Measurements from ENCODE around the gene ADORA2B.
"Not testable (repeated sequence)": the region's sequence is repeated elsewhere in the genome, so short reads cannot be mapped to it uniquely, and the experiment has no call there.

Gene ADORA2B

DNA sequence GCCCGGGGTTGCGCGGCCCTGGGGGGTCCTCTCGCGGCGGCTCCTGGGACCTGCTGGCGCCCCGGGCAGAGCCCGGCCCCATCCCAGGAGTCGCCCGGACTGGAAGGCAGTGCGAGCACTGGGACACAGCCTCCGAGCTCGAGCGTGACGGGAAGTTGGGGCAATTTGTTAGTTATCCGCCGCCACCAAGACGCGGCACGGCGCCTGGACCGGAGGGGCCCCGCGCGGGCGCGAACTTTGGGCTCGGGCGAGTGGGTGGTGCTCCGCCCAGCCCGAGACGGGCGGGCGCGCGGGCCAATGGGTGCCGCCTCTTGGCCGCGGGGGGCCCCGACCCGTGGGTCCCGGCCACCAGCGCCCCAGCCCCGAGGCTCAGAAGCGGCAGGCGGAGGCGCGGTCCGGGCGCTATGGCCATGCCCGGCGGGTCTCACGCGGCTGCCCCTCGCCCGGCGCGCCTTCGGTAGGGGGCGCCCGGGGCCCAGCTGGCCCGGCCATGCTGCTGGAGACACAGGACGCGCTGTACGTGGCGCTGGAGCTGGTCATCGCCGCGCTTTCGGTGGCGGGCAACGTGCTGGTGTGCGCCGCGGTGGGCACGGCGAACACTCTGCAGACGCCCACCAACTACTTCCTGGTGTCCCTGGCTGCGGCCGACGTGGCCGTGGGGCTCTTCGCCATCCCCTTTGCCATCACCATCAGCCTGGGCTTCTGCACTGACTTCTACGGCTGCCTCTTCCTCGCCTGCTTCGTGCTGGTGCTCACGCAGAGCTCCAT is at the start of gene ADORA2B:
TSS of gene ADORA2B (plus strand) at position 372 of the 768 bp plus-strand sequence. CDS start at position 491, 119 bp downstream.
- peak; percentile 68 to 70 for DNase-seq

DNA sequence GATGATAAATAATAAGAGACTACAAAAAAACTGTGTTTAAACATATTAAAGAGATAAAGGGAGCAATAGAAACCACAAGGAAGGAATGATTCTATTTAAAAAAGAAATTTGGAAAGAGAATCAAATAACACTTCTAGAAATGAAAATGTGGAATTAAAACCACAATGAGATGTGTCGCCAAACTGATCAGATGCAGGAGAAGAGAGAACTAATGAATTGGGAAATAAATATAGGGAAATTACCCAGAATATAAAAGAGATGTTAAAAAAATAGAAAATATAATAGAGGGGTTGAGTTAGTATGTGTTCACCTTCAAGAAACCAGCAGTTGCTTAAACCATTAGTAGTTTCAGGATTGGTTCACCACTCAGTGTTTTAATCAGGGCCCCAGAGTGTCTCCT is 48.7 kb upstream of the ADORA2B start:
- DNase-seq = no peak

DNA sequence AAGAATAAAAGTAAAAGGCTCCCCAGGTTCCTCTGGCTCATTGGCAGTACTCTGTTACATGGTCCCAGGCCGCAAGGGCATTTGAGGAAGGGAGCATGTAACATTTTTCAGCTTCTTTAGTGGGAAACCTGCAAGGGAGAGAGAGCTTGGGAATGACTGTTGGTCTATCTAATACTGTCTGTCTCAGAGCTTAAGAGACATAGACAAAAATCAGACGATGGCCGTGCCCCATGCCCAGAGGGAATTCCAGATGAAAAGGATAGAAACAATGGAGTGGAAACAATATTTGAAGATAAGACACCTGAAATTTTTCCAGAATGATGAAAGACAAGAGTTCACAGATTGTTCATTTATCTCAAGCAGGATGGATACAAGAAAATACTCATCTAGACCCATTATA is 48.1 kb upstream of the ADORA2B start:
- DNase-seq = no peak

DNA sequence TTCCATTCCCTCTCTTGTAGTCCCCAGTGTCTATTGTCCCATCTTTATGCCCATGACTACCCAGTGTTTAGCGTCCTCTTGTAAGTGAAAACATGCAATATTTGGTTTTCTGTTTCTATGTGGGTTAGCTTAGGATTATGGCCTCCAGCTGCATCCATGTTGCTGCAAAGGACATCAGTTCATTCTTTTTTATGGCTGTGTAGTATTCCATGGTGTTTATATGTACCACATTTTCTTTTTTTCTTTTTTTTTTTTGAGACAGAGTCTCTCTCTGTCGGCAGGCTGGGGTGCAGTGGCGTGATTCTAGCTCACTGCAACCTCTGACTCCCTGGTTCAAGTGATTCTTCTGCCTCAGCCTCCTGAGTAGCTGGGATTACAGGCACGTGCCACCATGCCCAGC is 45.3 kb upstream of the ADORA2B start:
- not testable (repeated sequence) for DNase-seq

DNA sequence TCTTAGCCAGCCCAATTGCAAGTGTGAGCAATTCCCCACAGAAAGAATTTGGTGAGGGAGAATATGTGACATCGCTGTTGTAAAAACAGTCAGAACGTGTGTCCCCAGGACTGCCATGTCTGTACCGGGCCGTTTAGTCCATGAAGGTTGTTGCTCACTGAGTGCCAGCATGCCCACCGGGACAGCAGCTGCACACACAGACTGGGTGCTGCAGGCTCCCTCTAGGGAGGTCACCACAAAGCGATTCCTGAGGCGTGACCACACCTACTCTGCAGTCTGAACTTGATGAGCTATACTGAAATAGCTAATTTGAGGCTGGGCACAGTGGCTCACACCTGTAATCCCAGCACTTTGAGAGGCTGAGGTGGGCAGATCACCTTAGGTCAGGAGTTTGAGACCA is 44.1 kb upstream of the ADORA2B start:
- DNase-seq = no peak

DNA sequence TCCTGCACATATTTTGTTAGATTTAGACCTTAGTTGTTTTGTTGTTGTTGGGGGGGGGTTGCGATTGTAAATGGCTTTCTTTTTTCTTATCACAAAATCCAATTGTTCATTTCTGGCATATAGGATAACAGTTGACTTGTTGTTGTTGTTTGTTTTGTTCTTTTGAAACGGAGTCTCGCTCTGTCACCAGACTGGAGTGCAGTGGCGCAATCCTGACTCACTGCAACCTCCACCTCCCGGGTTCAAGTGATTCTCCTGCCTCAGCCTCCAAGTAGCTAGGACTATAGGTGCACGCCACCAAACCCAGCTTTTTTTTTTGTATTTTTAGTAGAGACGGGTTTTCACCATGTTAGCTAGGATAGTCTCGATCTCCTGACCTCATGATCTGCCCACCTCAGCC is 39.7 kb upstream of the ADORA2B start:
- not testable (repeated sequence) for DNase-seq

DNA sequence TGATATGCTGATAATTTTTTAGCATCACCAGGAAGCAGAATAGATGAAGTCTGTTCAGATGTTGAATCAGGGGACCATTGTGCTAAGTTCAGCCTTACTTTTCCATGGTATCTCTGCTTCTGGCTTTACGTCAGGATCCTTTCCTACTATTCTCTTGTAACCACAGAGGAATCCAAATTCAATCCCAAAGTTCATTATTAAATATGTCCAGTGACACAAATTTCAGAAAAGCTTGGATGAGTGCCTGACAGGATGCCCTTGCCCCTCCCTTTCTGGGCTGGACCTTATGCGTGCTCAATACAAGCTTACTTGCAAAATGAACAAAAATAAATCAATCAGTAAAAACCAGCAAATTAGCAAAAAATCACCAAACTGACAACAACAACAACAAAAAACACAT is 37.6 kb upstream of the ADORA2B start:
- no peak for DNase-seq

DNA sequence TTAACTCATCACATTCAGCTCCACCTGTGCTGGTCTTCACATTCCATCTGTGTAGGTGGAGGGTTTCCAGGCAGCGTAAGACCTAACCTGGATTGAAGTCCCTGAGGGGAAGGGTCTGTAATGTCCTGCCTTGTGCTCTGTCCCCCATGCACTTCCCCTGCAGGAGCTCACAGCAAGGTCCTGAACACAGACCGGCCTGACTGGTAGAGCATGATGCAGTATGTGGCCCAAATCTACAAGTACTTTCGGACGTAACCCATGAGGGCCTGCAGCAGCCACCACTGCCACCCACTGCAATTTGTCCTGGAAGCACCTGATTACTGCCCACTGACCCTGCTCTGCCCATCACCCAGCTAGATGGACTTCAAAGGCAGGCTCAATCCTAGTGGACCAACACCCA is 36.6 kb upstream of the ADORA2B start:
- DNase-seq = no peak

DNA sequence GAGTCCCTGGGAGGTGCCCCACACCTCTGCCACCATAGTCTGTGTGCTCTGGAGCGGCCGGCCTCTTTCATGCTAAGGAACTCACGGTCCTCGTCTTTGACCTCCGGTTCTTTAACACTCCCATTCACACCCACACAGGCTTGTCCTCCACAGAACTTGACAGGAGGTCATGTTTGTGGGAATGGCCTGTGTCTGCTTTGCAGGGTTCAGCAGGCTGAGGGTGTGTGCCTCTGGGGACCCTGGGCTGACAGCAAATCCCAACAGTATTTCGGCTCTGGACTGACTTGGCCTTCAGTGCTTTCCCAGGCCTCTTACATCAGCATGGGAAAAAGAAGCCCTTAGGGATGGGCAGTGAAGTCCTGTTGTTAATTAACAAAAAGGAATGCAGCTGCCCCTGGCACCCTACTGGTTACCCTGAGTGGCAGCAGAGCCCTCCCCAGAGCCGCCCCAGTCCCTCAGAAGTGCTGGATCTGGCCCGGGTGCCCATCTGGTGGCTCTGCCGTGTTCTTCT is 35.4 kb upstream of the ADORA2B start:
- no peak for DNase-seq

DNA sequence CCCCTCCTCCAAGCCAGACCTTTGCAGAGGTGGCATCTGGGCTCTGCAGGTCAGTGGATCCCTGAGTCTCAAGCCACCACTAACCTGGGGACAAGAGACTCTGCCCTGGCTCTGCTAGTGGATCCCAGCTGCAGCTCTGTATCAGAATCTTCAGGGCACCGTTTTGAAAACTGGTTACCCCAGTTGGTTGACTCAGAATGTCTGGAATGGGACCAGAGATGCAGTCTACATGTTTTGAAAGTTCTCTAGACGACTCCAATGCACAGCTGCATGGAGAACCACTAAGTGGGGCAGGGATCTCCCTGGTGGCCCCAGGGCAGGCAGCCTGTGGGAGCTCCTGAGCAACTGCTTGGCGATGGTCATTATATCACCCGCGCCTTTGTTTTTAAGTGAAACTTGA is 34.1 kb upstream of the ADORA2B start:
- no peak for DNase-seq

DNA sequence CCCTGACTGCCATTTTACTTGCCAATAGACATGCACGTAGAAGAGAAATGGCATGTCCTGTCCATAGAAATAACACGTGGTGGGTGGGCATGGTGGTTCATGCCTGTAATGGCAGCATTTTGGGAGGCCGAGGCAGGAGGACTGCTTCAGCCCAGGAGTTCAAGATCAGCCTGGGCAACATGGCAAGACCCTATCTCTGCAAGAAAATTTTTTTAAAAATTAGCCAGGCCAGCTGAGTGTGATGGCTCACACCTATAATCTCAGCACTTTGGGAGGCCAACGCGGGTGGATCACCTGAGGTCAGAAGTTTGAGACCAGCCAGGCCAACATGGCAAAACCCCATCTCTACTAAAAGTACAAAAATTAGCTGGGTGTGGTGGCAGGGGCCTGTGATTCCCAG is 33.2 kb upstream of the ADORA2B start:
- not testable (repeated sequence) for DNase-seq

DNA sequence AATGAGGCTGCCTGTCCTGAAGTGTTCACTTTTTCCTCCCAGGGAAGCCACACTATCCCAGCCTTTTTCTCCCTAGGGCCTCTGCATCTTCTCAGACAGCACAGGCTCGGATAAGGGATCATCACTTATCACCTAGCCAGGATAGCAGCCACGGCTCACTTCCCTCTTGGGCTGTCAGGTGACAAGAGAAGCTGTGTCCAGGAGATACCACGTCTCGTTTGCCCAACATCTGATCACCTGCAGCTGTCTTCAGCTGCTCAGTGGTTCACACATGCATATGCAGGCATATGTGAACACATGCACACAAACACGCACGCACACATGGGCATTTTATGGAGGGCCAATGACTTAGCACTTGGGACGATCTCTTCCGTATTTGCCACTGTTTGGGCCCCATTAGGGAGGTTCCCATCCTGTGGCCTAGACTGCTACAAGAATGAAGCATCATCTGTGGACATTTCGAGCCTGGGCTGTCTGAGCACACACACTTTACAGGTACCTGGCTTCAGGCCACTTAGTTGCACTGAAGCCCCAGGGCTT is 32.4 kb upstream of the ADORA2B start:
- DNase-seq = no peak

DNA sequence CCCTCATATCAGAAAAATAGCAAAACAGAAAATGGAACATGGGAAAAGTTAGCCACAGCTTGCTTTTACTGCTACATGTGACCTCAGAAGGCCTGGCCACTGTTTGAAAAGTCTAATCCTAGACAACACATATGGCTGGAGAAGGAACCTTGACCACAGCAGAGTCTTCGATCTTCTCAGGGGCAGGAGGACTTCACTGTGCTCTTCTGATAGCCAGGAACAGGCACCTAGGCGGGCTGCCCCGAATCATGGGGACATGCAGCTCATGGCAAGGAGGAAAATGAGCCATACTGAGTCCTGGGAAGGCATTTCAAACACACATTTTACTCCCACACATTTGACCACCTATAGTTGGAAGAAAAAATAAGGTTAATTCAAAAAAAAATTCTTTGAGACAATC is 31.1 kb upstream of the ADORA2B start:
- no peak for DNase-seq

DNA sequence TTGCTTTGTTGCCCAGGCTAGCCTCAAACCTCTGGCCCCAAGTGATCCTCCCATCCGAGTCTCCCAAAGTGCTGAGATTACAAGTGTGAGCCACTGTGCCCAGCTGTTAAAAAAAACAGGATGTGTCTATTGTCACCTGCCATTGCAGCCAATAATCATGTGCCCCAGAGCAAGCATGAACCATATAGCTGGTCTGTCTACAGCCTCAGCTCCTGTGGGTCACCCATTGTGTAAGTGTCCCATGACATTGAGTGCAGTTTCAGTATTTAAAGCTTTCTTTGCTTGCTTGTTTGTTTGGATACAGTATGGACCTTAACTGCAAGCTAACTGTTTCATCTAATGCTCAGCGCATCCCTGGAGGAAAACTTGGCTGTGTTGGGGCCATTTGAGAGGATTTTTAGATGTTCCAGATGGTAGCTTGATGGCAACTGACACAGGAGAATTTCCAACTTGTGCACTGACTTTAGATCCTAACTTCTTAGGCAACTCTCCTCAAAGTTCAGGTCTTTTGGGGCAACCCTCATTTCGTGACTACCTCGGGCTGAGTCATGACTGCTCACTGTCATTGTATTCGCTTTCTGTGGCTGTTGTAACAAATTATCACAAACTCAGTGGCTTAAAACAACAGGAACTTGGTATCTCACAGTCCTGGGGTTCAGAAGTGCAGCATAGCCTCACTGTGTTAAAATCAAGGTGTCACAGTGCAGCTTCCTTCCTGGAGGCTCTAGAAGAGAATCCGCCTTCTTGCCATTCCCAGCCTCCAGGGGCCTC is 30.3 kb upstream of the ADORA2B start:
- DNase-seq = peak; percentile 59 to 87

DNA sequence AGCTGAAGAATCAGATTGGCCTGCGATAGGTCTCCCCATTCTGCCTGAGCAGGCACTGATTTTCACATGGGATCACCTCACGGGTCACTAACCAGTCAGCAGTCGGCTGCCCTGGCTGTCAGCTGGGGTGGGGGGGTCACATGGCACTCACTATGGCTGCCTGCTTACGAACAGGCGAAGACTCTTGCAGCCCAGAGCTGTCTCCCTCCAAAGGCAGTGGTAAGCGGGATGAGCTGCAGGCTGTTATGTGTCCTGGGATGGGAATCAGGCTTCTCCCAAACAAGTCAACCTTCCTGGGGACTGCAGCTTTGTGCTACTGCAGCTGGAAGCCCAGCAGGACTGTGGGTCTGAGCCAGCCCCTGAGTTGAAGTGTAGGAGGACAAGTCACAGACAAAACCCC is 29.0 kb upstream of the ADORA2B start:
- DNase-seq = no peak

DNA sequence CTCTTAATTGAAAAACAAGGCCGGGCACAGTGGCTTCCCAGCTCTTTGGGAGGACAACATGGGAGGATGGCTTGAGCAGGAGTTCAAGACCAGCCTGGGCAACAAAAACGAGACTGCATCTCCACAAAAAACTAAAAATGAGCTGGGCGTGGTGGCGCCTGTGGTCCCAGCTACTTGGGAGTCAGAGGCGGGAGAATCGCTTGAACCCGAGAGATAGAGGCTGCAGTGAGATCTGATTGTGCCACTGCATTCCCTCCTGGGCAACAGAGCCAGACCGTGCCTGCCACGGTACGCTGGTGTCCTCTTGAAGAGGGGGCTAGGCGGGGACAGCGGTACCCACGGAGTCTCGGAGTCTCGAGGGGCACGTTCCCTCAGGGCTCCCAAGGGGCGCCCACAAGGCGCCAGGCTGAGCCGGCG is 27.9 kb upstream of the ADORA2B start:
- DNase-seq = no peak

DNA sequence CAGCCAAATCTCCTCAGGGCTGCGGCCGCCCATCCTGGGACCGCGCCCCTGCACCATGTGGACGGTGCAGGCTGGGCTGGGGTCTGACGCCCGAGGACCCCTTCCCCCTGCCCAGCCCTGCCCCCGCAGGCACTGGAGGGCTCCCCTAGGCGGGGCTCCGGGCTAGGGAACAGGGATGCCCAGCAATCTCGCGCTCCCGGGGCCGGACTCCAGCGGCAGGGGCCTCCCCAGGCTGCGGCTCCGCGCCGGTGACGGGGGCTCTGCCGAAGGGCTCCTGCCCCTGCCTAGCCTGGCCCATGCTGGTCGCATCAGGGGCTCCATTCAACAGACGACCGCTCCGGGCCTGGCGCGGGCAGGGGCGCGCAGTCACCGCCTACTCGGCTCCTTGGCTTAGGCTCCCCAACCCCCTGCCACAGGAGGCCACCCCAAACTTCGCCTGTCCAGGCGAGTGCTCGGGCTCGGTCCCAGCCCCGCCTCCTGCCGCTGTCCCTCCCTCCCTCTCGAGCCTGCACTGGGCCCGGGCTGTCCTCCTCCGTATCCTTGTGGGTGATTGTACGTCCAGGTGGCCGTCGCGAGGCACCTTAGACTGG is 27.4 kb upstream of the ADORA2B start:
- DNase-seq = no peak

DNA sequence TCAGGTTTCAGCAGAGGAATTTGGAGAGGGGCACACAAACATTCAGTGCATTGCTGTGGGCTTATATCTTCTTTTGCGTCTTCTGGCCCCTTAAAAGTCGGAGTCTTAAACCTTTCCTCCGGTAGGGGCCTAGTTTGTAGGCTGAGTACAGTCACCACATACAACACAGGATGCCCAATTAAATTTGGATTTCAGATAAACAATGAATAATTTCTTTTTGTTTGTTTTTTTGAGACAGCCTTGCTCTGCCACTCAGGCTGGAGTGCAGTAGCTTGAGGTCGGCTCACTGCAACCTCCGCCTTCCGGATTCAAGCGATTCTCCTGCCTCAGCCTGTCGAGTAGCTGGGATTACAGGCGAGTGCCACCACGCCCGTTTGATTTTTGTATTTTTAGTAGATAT is 26.7 kb upstream of the ADORA2B start:
- no peak for DNase-seq

DNA sequence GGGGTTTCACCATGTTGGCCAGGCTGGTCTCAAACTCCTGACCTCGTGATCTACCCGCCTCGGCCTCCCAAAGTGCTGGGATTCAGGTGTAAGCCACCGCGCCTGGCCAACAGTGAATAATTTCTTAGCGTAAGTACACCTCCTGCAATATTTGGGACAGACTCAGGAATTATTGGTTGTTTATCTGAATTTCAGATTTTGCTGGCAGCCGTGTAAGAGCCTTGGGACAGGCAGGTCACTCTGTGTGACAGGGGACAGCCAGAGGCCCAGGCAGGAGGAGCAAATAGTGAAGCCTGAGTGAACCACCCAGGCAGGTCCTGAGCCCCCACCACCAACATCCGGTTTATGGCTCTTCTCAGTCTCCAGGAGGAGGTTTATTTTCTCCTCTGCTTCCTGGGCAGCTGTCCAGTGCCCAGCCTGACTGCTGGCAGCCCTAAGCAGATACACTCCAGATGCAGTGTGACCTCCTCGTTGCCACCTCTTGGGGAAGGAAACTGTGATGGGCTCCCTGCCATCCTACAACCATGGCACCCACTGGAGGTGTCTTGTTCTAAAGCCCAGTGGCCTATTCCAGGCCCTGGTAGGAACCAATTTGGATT is 26.2 kb upstream of the ADORA2B start:
- DNase-seq = no peak

DNA sequence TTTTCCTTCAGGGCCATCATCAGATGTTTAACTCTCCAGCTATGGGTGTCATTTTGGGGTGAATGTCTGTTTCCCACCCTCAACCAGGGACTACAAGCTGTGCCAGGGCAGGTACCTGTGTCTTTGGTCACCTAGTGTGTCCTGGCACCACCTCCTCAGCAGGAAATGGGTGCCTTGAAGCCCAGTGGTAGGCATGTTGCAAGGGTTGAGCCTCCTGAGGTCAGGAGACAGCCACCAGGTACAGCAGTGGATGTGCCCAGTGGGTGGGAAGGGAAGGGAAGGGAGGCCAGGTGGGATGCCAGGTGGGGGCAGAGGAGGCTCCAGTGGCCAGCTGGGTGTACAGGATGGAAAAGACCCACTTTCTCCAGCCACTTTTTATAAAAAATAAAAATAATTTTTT is 25.5 kb upstream of the ADORA2B start:
- no peak for DNase-seq

DNA sequence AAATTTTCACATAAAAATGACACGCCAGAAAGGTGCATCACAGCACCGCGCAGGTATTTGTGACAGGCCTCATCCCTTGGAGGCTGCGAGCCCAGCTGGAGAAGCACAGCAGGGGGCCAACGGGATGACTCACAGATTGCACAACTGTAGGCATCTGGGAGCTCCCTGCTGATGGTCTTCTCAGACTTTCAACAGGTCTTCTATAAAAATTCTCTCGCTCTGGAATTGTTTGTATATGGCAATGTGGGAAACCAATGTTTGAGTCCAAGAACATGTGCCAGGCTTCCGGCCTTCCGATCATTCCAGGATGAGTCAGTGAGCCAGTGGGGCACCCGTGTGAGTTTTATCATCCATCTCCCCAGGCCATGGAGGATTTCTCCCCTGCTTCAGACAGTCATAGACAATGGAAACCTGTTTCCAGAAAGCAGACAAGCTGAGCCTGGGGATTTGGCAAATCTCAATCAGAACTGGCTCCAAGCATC is 24.1 kb upstream of the ADORA2B start:
- DNase-seq = no peak

DNA sequence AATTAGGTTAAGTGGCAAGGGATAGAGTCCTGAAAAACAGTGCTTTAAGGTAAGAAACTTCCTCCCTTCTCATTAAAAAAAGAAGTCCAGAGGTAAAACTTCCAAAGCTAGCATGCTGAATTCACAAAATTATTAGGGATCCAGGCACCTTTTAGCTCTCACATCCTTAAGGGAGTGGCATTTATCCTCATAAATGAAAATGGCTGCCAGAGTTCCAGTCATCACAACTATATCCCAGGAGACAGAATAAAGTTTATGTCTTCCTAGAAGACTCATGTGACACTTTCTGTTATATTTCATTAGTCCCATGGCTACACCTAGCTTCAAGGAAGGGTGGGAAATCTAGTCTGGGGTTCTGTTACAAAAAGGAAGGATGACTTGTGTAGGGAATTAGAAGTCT is 23.3 kb upstream of the ADORA2B start:
- DNase-seq = no peak

DNA sequence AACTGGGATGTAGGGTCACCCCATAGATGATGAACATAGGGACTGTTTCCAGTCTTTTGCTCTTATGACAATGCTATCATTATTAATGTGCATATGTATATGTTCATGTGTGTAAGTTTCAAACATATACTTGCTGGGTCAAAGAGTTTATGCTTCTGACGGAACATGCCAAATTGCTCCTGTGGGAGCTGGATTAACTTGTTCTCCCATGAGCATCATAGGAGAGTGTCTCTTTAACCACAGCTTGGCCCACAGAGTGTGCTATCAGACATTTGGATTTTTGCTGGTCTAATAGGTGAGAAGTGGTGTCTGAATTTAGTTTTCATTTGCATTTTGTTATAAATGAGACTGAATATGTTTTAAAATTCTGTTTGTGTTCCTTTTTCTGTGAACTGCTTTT is 22.3 kb upstream of the ADORA2B start:
- no peak for DNase-seq
